Measurements from ENCODE around the gene OR52E2. TPM values are rescaled to one million over a fixed set of nuclear protein-coding genes. Genes with fewer than 3 reads are reported as not detected.

The OR52E2 gene
- total and polyA plus RNA-seq, 2 donors (not counting 1 experiment from before 2014, with no cell fraction given) = not detected

DNA sequence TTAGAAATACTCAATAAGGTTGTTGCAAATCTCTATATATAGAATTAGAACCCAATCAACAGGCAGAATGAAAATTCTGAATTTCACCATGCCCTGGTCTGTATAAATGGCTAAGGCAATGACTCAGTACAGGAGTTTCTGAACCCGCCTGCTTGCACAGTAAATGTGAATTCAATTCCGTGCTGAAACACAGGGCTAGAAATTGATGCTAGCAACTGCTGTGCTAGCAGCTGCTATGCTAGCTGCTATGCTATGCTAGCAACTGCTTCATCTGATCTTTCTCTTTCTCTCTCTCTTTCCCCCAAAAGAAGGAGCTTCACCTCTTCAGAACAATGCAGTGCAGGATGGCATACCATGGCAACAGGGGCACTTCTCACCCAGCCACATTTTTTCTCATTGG, 22.8 kb downstream of the OR52E2 start:
- Histone ChIP-seq H2AFZ (ENCODE audit: low read length) (no peak overlapping the region), H3K9ac (ENCODE audit: insufficient read depth, low read length) (no peak overlapping the region), H3K4me2 (ENCODE audit: extremely low read depth, insufficient read depth, low read length) (no peak overlapping the region), H3K79me2 (ENCODE audit: control insufficient read depth, insufficient read depth, low read length) (no peaks in the 10 kb centered on the region), H3K4me3 (replicated peaks in 1 of 4; ENCODE audit: control extremely low read depth in 1 of 4, insufficient read depth in 1 of 4, low read depth in 3 of 4, low read length in 4 of 4) (no peak overlapping the region), H4K20me1 (ENCODE audit: control insufficient read depth, extremely low read depth, insufficient read depth, low read length) (no peaks in the 10 kb centered on the region), H3K4me1 (ENCODE audit: control insufficient read depth, extremely low read depth, insufficient read depth, low read length) (no peaks in the 10 kb centered on the region), H3K36me3 (ENCODE audit: control insufficient read depth, insufficient read depth, low read length) (no peaks in the 10 kb centered on the region), H3K27me3 (ENCODE audit: control insufficient read depth, insufficient read depth, low read length) (no peaks in the 10 kb centered on the region), H3K9me3 (ENCODE audit: control insufficient read depth, insufficient read depth, low read depth, low read length) (no peaks in the 10 kb centered on the region), H3K27ac (ENCODE audit: insufficient read depth, low read length) (no peak overlapping the region)
- no peak for DNase-seq (ENCODE audit: low read depth in 2 of 2)
- TF ChIP-seq, protein P1, sequence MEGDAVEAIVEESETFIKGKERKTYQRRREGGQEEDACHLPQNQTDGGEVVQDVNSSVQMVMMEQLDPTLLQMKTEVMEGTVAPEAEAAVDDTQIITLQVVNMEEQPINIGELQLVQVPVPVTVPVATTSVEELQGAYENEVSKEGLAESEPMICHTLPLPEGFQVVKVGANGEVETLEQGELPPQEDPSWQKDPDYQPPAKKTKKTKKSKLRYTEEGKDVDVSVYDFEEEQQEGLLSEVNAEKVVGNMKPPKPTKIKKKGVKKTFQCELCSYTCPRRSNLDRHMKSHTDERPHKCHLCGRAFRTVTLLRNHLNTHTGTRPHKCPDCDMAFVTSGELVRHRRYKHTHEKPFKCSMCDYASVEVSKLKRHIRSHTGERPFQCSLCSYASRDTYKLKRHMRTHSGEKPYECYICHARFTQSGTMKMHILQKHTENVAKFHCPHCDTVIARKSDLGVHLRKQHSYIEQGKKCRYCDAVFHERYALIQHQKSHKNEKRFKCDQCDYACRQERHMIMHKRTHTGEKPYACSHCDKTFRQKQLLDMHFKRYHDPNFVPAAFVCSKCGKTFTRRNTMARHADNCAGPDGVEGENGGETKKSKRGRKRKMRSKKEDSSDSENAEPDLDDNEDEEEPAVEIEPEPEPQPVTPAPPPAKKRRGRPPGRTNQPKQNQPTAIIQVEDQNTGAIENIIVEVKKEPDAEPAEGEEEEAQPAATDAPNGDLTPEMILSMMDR (conservative IDR thresholded peaks at IDR 0.05 in 1 of 2, IDR thresholded peaks at IDR 0.05 in 1 of 2; ENCODE audit: low read depth in 1 of 2, low read length in 2 of 2) = no peak
- TF ChIP-seq EZH2 (IDR thresholded peaks at IDR 0.05; ENCODE audit: low read length, missing control alignments) = no peak

DNA sequence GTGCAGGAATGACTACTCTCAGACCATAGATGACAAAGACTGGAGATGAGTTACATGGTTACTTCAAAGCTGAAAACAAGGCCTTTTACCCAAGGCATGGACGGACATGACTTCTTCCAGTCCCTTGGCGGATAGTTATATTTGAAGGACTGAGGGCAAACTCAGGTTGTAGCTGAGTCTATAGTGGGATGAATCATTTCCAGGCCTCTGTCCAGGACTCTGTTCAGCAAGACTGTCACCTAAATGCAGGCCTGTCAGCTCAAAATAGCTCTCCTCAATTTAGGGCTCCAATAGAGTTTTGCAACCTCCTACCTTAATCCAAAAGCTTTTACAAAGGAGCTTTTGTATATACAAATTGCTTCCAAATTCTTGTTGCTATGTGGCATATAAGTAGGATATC, 37.4 kb downstream of the OR52E2 start:
- no peaks in the 10 kb centered on the region for H3K27me3 ChIP-seq (ENCODE audit: control insufficient read depth, insufficient read depth, low read length)

DNA sequence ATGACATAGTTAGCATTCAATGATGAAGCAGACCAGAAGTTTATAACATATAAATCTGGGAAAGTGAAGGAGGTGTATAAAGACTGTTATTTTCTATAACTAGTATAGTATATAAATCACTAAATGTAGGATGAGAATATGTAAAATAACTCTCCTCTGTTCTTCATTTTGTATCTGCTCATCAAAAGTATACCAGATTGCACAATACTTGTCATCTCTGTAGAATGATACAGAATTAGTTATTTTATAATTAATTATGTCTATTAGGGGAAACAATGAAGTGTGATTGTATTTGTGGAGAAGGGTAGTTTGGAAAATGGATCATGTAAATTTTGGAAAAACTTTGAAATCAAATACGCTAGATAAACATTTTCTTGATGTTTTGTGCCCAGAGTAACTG, 46.4 kb downstream of the OR52E2 start:
- H3K9ac ChIP-seq (ENCODE audit: insufficient read depth, low read length) = no peak overlapping the region
- no peaks in the 10 kb centered on the region for H4K20me1 ChIP-seq (ENCODE audit: control insufficient read depth, extremely low read depth, insufficient read depth, low read length)
- no peaks in the 10 kb centered on the region for H3K4me1 ChIP-seq (ENCODE audit: control insufficient read depth, extremely low read depth, insufficient read depth, low read length)
- no peaks in the 10 kb centered on the region for H3K27me3 ChIP-seq (ENCODE audit: control insufficient read depth, insufficient read depth, low read length)
- no peaks in the 10 kb centered on the region for H3K36me3 ChIP-seq (ENCODE audit: control insufficient read depth, insufficient read depth, low read length)
- H3K27ac ChIP-seq (ENCODE audit: insufficient read depth, low read length) = no peak overlapping the region
- DNase-seq (ENCODE audit: low read depth in 2 of 2) = no peak
- no peaks in the 10 kb centered on the region for H3K9me3 ChIP-seq (ENCODE audit: control insufficient read depth, insufficient read depth, low read depth, low read length)
- H2AFZ ChIP-seq (ENCODE audit: low read length) = no peak overlapping the region
- H3K4me2 ChIP-seq (ENCODE audit: extremely low read depth, insufficient read depth, low read length) = no peak overlapping the region
- TF ChIP-seq EZH2 (IDR thresholded peaks at IDR 0.05; ENCODE audit: low read length, missing control alignments) = no peak
- TF ChIP-seq, protein P1 (conservative IDR thresholded peaks at IDR 0.05 in 1 of 2, IDR thresholded peaks at IDR 0.05 in 1 of 2; ENCODE audit: low read depth in 1 of 2, low read length in 2 of 2) = no peak
- H3K79me2 ChIP-seq (ENCODE audit: control insufficient read depth, insufficient read depth, low read length) = no peaks in the 10 kb centered on the region
- H3K4me3 ChIP-seq (replicated peaks in 1 of 4; ENCODE audit: control extremely low read depth in 1 of 4, insufficient read depth in 1 of 4, low read depth in 3 of 4, low read length in 4 of 4) = no peak overlapping the region

More for the DNA sequence above, 37.4 kb downstream of the OR52E2 start:
- DNase-seq (ENCODE audit: low read depth in 2 of 2) = no peak
- Histone ChIP-seq H3K79me2 (ENCODE audit: control insufficient read depth, insufficient read depth, low read length) (no peaks in the 10 kb centered on the region), H3K9me3 (ENCODE audit: control insufficient read depth, insufficient read depth, low read depth, low read length) (no peaks in the 10 kb centered on the region), H3K27ac (ENCODE audit: insufficient read depth, low read length) (no peak overlapping the region), H3K4me2 (ENCODE audit: extremely low read depth, insufficient read depth, low read length) (no peak overlapping the region), H4K20me1 (ENCODE audit: control insufficient read depth, extremely low read depth, insufficient read depth, low read length) (no peaks in the 10 kb centered on the region), H3K36me3 (ENCODE audit: control insufficient read depth, insufficient read depth, low read length) (no peaks in the 10 kb centered on the region), H3K4me3 (replicated peaks in 1 of 4; ENCODE audit: control extremely low read depth in 1 of 4, insufficient read depth in 1 of 4, low read depth in 3 of 4, low read length in 4 of 4) (no peak overlapping the region), H2AFZ (ENCODE audit: low read length) (no peak overlapping the region), H3K4me1 (ENCODE audit: control insufficient read depth, extremely low read depth, insufficient read depth, low read length) (no peaks in the 10 kb centered on the region), H3K9ac (ENCODE audit: insufficient read depth, low read length) (no peak overlapping the region)
- TF ChIP-seq, protein P1 (conservative IDR thresholded peaks at IDR 0.05 in 1 of 2, IDR thresholded peaks at IDR 0.05 in 1 of 2; ENCODE audit: low read depth in 1 of 2, low read length in 2 of 2) = no peak
- no peak for TF ChIP-seq EZH2 (IDR thresholded peaks at IDR 0.05; ENCODE audit: low read length, missing control alignments)

Measured in fibroblast of lung (primary cell).